ENCODE measurements around the gene ARSJ.

Gene ARSJ

GRCh38 chr4:113982181-113982580 is 2.7 kb upstream of the ARSJ start:
- DNase-seq = no peak

- DNase-seq = no peak
Observed at GRCh38 chr4:113981591-113981990, 2.1 kb upstream of the ARSJ start.

- DNase-seq = no peak
Observed at GRCh38 chr4:113979905-113980615, 613 bp upstream of the ARSJ start.

GRCh38 chr4:113978561-113979147 is 793 bp downstream of the ARSJ start:
- no peak for DNase-seq

- DNase-seq = no peak
Observed at GRCh38 chr4:113978105-113978504, 1.3 kb downstream of the ARSJ start.

- DNase-seq = no peak
Observed at GRCh38 chr4:113977526-113977855, 2.0 kb downstream of the ARSJ start.

- no peak for DNase-seq
Observed at GRCh38 chr4:113976741-113977525, 2.5 kb downstream of the ARSJ start.

- no peak for DNase-seq
Observed at GRCh38 chr4:113975578-113975977, 3.9 kb downstream of the ARSJ start.

GRCh38 chr4:113974467-113974866 is 5.0 kb downstream of the ARSJ start:
- DNase-seq = no peak

- no peak for DNase-seq
Observed at GRCh38 chr4:113973345-113973744, 6.1 kb downstream of the ARSJ start.

- no peak for DNase-seq
Observed at GRCh38 chr4:113972781-113973180, 6.7 kb downstream of the ARSJ start.

GRCh38 chr4:113971706-113972360 is 7.6 kb downstream of the ARSJ start:
- DNase-seq = no peak

- DNase-seq = no peak
Observed at GRCh38 chr4:113969709-113970334, 9.6 kb downstream of the ARSJ start.

GRCh38 chr4:113968473-113968872 is 11.0 kb downstream of the ARSJ start:
- DNase-seq = no peak

GRCh38 chr4:113967687-113968086 is 11.8 kb downstream of the ARSJ start:
- no peak for DNase-seq

- no peak for DNase-seq
Observed at GRCh38 chr4:113962719-113963265, 16.7 kb downstream of the ARSJ start.

- DNase-seq = no peak
Observed at GRCh38 chr4:113962016-113962347, 17.5 kb downstream of the ARSJ start.

GRCh38 chr4:113960684-113961321 is 18.6 kb downstream of the ARSJ start:
- DNase-seq = no peak

GRCh38 chr4:113959539-113959937 is 19.9 kb downstream of the ARSJ start:
- no peak for DNase-seq

GRCh38 chr4:113958766-113959538 is 20.5 kb downstream of the ARSJ start:
- DNase-seq = no peak

- DNase-seq = no peak
Observed at GRCh38 chr4:113957956-113958355, 21.5 kb downstream of the ARSJ start.

- no peak for DNase-seq
Observed at GRCh38 chr4:113955948-113956347, 23.5 kb downstream of the ARSJ start.

Measured in NCI-H1694 (cell line).